KMS-11 (cell line): ENCODE data around the gene GRB2.

Experiments used
- H2AFZ ChIP-seq: fragments of 200-600 bp; sonication (generic); 2 replicates; pipeline ENCODE4 v1.6.1; 2016; ENCODE audit warnings: antibody characterized with exemption, mixed run types, low read depth
- H3K27ac ChIP-seq: fragments of 200-600 bp; sonication (generic); 2 replicates; pipeline ENCODE4 v1.6.1; 2016; ENCODE audit warnings: mild to moderate bottlenecking, mixed run types
- H3K27me3 ChIP-seq: fragments of 200-600 bp; sonication (generic); 2 replicates; pipeline ENCODE4 v1.6.1; 2017; ENCODE audit warnings: mild to moderate bottlenecking, low read depth, mixed run types, moderate library complexity; ENCODE audit not compliant: insufficient read depth
- H3K36me3 ChIP-seq: fragments of 200-600 bp; sonication (generic); 2 replicates; pipeline ENCODE4 v1.6.1; 2017; ENCODE audit warnings: mild to moderate bottlenecking, mixed run types; ENCODE audit not compliant: insufficient read depth
- H3K4me1 ChIP-seq: fragments of 200-600 bp; sonication (generic); 2 replicates; pipeline ENCODE4 v1.6.1; 2016; ENCODE audit warnings: mild to moderate bottlenecking, low read depth, mixed run types; ENCODE audit not compliant: poor library complexity, severe bottlenecking
- H3K4me2 ChIP-seq: fragments of 200-600 bp; sonication (generic); 2 replicates; pipeline ENCODE4 v1.7.0; 2016; ENCODE audit warnings: mild to moderate bottlenecking, mixed run types
- H3K4me3 ChIP-seq: fragments of 200-600 bp; sonication (generic); IDR thresholded peaks from 2 replicates; pipeline ENCODE4 v1.6.1; 2017; ENCODE audit warnings: low read depth, low read length, mixed read lengths; ENCODE audit not compliant: insufficient read depth
- H3K79me2 ChIP-seq: fragments of 200-600 bp; sonication (generic); 2 replicates; pipeline ENCODE4 v1.6.1; 2016; ENCODE audit warnings: low read depth, mixed run types; ENCODE audit not compliant: insufficient read depth
- H3K9ac ChIP-seq: fragments of 200-600 bp; sonication (generic); 2 replicates; pipeline ENCODE4 v1.6.1; 2016; ENCODE audit warnings: mild to moderate bottlenecking, mixed run types
- H4K20me1 ChIP-seq: fragments of 200-600 bp; sonication (generic); 2 replicates; pipeline ENCODE4 v1.6.1; 2016; ENCODE audit warnings: mild to moderate bottlenecking, mixed run types; ENCODE audit not compliant: insufficient read depth
- CTCF ChIP-seq: fragments of 200-600 bp; sonication (generic); conservative IDR thresholded peaks from 2 replicates; pipeline ENCODE4 v1.6.1; 2017; ENCODE audit warnings: low read depth, mild to moderate bottlenecking, antibody characterized with exemption, low read length, moderate library complexity, mixed read lengths

Gene GRB2

GRCh38 chr17:75404731-75405364, 630 bp downstream of the GRB2 start:
- peak overlapping the region; percentile 78 for H3K27ac ChIP-seq
- H3K4me2 ChIP-seq: peak overlapping the region; percentile 49
- peak overlapping the region; percentile 43 for H2AFZ ChIP-seq
- no peaks in the 10 kb centered on the region; the same call in 1 of the 2 replicates for H3K27me3 ChIP-seq
- H4K20me1 ChIP-seq: peaks cover 13% of the 10 kb centered on the region
- H3K4me1 ChIP-seq: peaks cover 24% of the 10 kb centered on the region
- TF ChIP-seq CTCF: no peak
- H3K4me3 ChIP-seq: no peak overlapping the region
- no peaks in the 10 kb centered on the region; the same call in 1 of the 2 replicates for H3K36me3 ChIP-seq
- H3K79me2 ChIP-seq: peaks cover 56% of the 10 kb centered on the region
- H3K9ac ChIP-seq: peak overlapping the region; percentile 80

GRCh38 chr17:75404223-75404730, 1.2 kb downstream of the GRB2 start:
- Histone ChIP-seq H3K4me2 (peak overlapping the region; percentile 49), H3K4me3 (no peak overlapping the region), H3K36me3 (no peaks in the 10 kb centered on the region; the same call in 1 of the 2 replicates), H4K20me1 (peaks cover 13% of the 10 kb centered on the region), H3K27me3 (no peaks in the 10 kb centered on the region; the same call in 1 of the 2 replicates), H3K4me1 (peaks cover 24% of the 10 kb centered on the region), H3K79me2 (peaks cover 62% of the 10 kb centered on the region), H3K9ac (peak overlapping the region; percentile 80), H2AFZ (no peak overlapping the region; the same call in 1 of the 2 replicates), H3K27ac (peak overlapping the region; percentile 78)
- peak; percentile 88 for TF ChIP-seq CTCF

GRCh38 chr17:75403131-75403530, 2.3 kb downstream of the GRB2 start:
- no peaks in the 10 kb centered on the region for H3K27me3 ChIP-seq
- H3K9ac ChIP-seq: no peak overlapping the region
- H4K20me1 ChIP-seq: peaks cover 13% of the 10 kb centered on the region
- no peaks in the 10 kb centered on the region; the same call in 1 of the 2 replicates for H3K36me3 ChIP-seq
- TF ChIP-seq CTCF: no peak
- H3K4me2 ChIP-seq: peak overlapping the region; percentile 49
- H3K4me1 ChIP-seq: peaks cover 24% of the 10 kb centered on the region
- H3K27ac ChIP-seq: no peak overlapping the region
- no peak overlapping the region for H3K4me3 ChIP-seq
- H2AFZ ChIP-seq: no peak overlapping the region
- peaks cover 73% of the 10 kb centered on the region for H3K79me2 ChIP-seq

GRCh38 chr17:75402026-75402425, 3.5 kb downstream of the GRB2 start:
- peaks cover 28% of the 10 kb centered on the region for H3K4me1 ChIP-seq

More at GRCh38 chr17:75402026-75402425, 3.5 kb downstream of the GRB2 start:
- Histone ChIP-seq H3K79me2 (peaks cover 83% of the 10 kb centered on the region), H3K4me3 (no peak overlapping the region), H3K27ac (no peak overlapping the region), H3K4me2 (no peak overlapping the region), H3K9ac (no peak overlapping the region), H2AFZ (no peak overlapping the region), H3K27me3 (no peaks in the 10 kb centered on the region), H4K20me1 (peaks cover 19% of the 10 kb centered on the region), H3K36me3 (no peaks in the 10 kb centered on the region; the same call in 1 of the 2 replicates)
- no peak for TF ChIP-seq CTCF
